HG03139 (cell line): ENCODE data around the gene MMP14.
"Not testable (repeated sequence)": the region's sequence is repeated elsewhere in the genome, so short reads cannot be mapped to it uniquely, and the experiment has no call there.

Experiments
- ATAC-seq: cut with Tn5 transposase; IDR thresholded peaks from one replicate; pipeline ENCODE4 v1.9.1; 2021; ENCODE audit not compliant: unreplicated experiment

Gene MMP14

GRCh38 chr14:22836301-22837113 is at the start of gene MMP14:
MMP14 (plus strand) TSS chr14:22836585; CDS start chr14:22836818, 233 bp downstream.
- no peak for ATAC-seq

- ATAC-seq, result no peak
These were observed 49.7 kb upstream of the MMP14 start for GRCh38 chr14:22786685-22787084.

- ATAC-seq, result no peak
These were observed 45.1 kb upstream of the MMP14 start for GRCh38 chr14:22791301-22791700.

GRCh38 chr14:22792158-22792557 is 44.2 kb upstream of the MMP14 start:
- no peak for ATAC-seq

- not testable (repeated sequence) for ATAC-seq
These were observed 42.8 kb upstream of the MMP14 start for GRCh38 chr14:22793550-22793949.

GRCh38 chr14:22793976-22794375 is 42.4 kb upstream of the MMP14 start:
- no peak for ATAC-seq

- ATAC-seq, result no peak
These were observed 41.8 kb upstream of the MMP14 start for GRCh38 chr14:22794551-22794951.

- no peak for ATAC-seq
These were observed 40.2 kb upstream of the MMP14 start for GRCh38 chr14:22796087-22796707.

GRCh38 chr14:22797017-22797917 is 39.1 kb upstream of the MMP14 start:
- no peak for ATAC-seq

- no peak for ATAC-seq
These were observed 37.9 kb upstream of the MMP14 start for GRCh38 chr14:22798528-22798927.

- ATAC-seq, result no peak
These were observed 36.0 kb upstream of the MMP14 start for GRCh38 chr14:22800346-22800745.

- no peak for ATAC-seq
These were observed 34.7 kb upstream of the MMP14 start for GRCh38 chr14:22801716-22802115.

GRCh38 chr14:22802860-22803686 is 33.3 kb upstream of the MMP14 start:
- ATAC-seq, result no peak

- ATAC-seq, result no peak
These were observed 32.8 kb upstream of the MMP14 start for GRCh38 chr14:22803687-22803974.

GRCh38 chr14:22805235-22805634 is 31.1 kb upstream of the MMP14 start:
- ATAC-seq, result not testable (repeated sequence)

- ATAC-seq, result no peak
These were observed 28.8 kb upstream of the MMP14 start for GRCh38 chr14:22807432-22808087.

GRCh38 chr14:22808388-22809209 is 27.8 kb upstream of the MMP14 start:
- ATAC-seq, result no peak

GRCh38 chr14:22811722-22812121 is 24.7 kb upstream of the MMP14 start:
- ATAC-seq, result no peak

- ATAC-seq, result no peak
These were observed 23.6 kb upstream of the MMP14 start for GRCh38 chr14:22812744-22813143.
